Choroid plexus epithelial cell (primary cell): ENCODE results near the gene CMTM4.
A peak's percentile ranks its signal among the peaks of the same experiment; 100 is the strongest.

Experiments used
- DNase-seq: peaks from one replicate; pipeline ENCODE4 v3.0.0-alpha.2; 2010; ENCODE audit warnings: low read depth
- H3K4me3 ChIP-seq: 2 replicates; pipeline ENCODE4 v1.5.1; 2011; ENCODE audit warnings: low read depth, mild to moderate bottlenecking, control low read depth, low read length, moderate library complexity
- TF ChIP-seq, protein P1 (sequence below): conservative IDR thresholded peaks from 2 replicates; pipeline ENCODE4 v1.5.1; 2011; ENCODE audit warnings: low read depth, mild to moderate bottlenecking, control low read depth, inconsistent platforms, low read length, moderate library complexity

Gene CMTM4

DNA sequence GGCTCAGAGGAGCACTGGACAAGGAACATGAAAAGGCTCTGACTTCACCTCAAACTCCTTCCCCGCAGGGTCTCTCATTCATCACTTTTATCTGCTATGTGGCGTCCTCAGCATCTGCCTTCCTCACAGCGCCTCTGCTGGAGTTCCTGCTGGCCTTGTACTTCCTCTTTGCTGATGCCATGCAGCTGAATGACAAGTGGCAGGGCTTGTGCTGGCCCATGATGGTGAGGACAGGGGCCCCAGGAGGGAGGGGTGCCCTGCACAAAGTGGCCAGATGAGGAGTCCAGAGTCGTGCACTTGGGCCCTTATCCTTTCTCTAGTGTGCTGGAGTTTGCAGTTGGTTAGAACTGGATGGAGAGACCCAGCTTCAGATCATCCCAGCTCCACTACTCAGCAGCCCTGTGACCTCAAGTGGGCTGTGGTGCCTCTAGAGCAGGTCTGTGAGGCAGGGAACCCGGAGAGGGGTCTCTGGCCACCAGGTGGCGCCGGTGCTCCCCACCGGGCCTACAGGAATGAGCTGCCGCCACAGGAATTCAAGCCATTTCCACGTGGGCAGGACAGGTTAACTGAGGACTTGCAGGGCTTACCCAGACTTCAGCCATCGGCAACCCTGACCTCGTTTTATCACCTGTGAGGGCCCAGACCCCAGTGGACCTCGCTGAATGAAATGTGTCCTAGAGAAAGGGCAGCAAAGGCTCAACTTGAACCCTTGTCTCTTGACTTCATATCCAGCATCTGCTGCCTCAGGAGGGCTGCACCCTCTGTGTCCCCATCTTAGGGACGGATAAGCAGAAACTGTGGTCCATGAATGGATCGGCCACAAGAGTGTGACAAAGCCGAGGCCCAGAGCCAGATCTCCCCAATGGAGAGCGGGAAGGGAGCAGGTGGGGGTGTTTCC is 88.1 kb downstream of the CMTM4 start:
- TF ChIP-seq, protein P1, sequence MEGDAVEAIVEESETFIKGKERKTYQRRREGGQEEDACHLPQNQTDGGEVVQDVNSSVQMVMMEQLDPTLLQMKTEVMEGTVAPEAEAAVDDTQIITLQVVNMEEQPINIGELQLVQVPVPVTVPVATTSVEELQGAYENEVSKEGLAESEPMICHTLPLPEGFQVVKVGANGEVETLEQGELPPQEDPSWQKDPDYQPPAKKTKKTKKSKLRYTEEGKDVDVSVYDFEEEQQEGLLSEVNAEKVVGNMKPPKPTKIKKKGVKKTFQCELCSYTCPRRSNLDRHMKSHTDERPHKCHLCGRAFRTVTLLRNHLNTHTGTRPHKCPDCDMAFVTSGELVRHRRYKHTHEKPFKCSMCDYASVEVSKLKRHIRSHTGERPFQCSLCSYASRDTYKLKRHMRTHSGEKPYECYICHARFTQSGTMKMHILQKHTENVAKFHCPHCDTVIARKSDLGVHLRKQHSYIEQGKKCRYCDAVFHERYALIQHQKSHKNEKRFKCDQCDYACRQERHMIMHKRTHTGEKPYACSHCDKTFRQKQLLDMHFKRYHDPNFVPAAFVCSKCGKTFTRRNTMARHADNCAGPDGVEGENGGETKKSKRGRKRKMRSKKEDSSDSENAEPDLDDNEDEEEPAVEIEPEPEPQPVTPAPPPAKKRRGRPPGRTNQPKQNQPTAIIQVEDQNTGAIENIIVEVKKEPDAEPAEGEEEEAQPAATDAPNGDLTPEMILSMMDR = peak; percentile 95
- no peak overlapping the region for H3K4me3 ChIP-seq
- DNase-seq = peak; percentile 95

DNA sequence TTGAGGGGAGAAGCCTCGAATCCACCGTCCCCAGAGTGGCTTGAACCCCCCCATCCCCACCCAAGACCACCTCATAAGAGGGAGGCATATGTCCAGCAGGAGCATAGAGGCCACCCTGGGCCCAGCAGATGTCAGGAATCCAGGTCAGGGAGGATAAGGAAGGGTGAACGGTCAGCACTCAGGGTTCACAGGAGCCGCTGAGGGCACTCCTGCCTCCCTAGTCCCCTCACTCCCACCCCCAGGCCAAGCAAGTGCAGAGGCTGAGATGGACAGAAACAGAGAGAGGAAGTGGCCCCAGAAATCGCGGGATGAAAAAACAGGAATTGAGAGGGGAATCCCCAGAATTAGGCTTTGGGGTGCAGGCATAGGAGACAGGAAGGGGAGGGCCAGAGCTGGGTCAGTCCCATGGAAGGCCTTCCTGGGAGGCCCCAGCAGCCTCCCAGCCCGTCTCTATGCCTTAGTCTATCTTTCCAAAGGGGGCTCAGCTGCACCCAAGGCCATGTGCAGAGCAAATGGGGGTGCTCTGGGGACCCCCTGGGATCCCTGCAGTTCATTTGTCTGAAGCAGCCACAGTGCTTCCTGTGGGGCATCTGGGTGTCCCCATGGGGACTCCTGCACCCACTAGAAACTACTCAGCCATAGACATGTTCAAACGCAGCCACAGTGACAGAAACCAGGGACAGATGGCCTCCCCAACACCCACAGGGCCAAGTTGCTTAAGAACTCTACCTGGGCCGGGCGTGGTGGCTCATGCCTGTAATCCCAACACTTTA is 90.4 kb downstream of the CMTM4 start:
- no peak for DNase-seq
- TF ChIP-seq, protein P1 = no peak
- peak overlapping the region; percentile 74 for H3K4me3 ChIP-seq

DNA sequence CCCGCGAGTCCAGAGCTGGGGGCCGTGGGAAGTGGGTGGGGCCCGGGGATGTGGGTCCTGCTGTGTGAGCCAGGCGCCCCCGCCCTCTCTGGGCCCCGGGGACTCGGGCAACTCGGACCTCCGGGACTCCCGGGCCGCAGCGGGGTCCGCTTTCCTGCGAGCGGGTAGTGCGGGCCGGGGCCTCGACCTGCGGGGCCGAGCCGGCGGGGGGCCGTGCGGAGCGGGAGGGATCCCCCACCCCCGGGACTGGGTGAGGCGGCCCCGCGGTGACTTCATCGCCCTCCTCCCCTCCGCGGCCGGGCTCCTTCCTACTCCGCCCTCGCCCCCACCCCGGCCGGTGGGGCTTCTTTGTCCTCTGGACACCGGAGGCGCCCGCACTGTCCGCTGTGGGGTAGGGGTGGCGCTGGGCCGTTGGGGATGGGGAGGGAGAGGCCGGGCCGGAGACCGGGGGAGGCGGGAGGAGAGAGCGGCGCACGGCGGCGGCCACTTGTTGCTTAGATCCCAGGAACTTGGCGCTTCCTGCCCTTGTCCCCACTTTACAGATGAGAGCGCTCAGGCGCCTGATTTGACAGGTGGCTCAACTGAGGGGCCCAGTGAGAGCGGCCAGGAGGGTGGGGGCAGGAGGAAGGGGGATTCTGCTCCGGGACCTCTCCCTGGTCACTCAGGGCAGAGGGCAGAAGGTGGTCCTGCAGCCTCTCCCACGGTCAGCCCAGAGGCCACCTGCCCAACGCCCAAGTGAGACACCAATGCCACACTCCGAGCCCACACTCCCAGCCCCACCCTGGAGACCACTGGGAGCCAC is 91.2 kb downstream of the CMTM4 start:
- H3K4me3 ChIP-seq = peak overlapping the region; percentile 74
- peak; percentile 38 for DNase-seq
- TF ChIP-seq, protein P1 = no peak

DNA sequence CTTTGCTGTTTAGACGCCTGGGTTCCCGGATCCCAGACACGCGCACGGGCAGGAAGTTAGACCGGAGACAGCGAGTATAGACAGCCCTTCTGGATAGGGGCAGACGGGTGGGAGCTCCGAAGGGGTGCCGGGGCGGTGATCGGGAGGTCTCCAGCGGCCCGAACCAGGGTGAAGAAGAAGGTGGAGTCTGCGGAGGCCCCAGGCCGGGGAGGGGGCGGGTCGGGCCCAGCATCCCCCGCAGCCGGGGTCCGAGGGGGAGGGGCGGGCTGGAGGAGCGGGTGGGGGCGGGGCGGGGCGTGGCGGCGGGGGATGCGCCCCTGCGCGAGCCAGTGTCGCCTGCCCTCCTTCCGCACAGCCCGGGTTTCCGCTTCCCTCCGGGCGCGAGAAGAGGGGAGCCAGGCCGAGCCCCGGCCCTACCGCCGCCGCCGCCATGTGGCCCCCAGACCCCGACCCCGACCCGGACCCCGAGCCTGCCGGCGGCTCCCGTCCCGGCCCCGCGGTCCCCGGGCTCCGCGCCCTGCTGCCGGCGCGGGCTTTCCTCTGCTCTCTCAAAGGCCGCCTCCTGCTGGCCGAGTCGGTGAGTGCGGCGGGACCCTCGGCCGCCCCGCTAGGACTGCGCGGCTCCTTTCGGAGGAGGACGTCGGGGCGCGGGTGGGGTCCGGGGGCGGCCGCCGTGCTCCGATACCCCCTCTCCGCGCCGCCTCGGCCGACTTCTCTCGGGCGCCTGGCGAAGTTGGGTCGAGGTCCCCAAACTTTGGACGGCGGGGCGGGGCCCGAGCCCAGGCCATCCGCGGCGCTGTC is 92.0 kb downstream of the CMTM4 start, which contains the start of gene CMTM3:
Gene CMTM3, plus strand, starts transcription at position 329 of the 801 bp plus-strand sequence. Its CDS starts 102 bp downstream, at position 431.
- peak; percentile 72 for DNase-seq
- TF ChIP-seq, protein P1 = peak; percentile 65
- H3K4me3 ChIP-seq = peak within 1 kb of the TSS; percentile 74

DNA sequence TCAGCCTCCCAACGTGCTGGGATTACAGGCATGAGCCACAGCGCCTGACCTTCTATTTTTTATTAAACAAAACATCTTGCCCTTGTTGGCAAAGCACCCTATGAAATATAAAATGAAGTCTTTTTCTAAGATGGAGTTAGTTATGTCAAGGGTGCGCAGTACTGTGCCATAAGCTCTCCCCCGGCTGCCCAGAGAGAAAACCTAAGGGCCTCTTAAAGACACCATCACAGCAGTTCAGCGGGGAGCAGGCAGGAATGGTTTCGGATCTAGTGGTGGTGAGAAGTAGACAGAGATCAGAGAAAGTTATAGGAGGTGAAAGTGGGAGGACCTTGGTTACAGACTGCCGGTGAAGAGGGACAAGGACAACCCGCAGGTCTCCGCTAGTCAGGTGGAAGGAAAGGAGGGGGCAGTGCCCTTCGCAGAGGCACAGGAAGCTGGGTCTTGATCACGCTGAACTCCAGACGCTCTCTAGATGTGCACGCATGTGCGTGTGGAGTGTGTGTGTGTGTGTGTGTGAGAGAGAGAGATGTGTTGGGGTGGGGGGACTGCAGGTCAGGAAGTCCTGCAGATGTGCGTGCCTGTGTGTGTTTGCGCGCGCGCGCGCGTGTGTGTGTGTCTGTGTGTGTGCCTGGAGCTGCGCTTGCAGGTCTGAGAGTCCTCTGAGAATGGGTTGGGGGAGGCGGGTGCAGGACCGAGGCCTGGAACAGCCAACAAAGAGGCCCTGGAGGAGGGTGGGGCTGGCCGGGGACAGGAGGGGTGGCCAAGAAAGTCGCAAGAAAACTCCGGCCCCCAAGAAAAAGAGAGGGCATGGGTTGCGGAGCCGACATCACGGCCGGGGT is 92.8 kb downstream of the CMTM4 start:
- peak; percentile 66 for DNase-seq
- TF ChIP-seq, protein P1 = no peak
- H3K4me3 ChIP-seq = peak overlapping the region; percentile 74
